HepG2 (cell line): ENCODE data around the gene TTC8. TPM values are rescaled to one million over a fixed set of nuclear protein-coding genes. Genes with fewer than 3 reads are reported as not detected.

Source experiments
- CEBPB ChIP-seq: IDR thresholded peaks from 2 replicates; pipeline ENCODE4 v1.6.1; 2011; ENCODE audit warnings: low read depth, low read length, improper control_type of control experiment, borderline replicate concordance
- CHCHD3 ChIP-seq: sonication (generic); formaldehyde crosslinking; IDR thresholded peaks from 2 replicates; pipeline ENCODE4 v1.8.0; 2022; ENCODE audit warnings: mild to moderate bottlenecking, missing genetic modification reagents, moderate library complexity
- E2F1 ChIP-seq: sonication (generic); formaldehyde crosslinking; IDR thresholded peaks from 2 replicates; pipeline ENCODE4 v1.5.0; 2020; ENCODE audit warnings: missing genetic modification reagents
- ELF4 ChIP-seq: sonication (generic); formaldehyde crosslinking; IDR thresholded peaks from 2 replicates; pipeline ENCODE4 v1.5.0; 2020; ENCODE audit warnings: missing genetic modification reagents, mild to moderate bottlenecking, moderate library complexity, borderline replicate concordance
- HNRNPLL ChIP-seq: fragments of 200-400 bp; formaldehyde crosslinking; IDR thresholded peaks from 2 replicates; pipeline ENCODE4 v1.6.1; 2017; ENCODE audit warnings: mild to moderate bottlenecking, low read depth, low read length; ENCODE audit not compliant: poor library complexity, severe bottlenecking
- KMT2A ChIP-seq: sonication (generic); formaldehyde crosslinking; IDR thresholded peaks from 2 replicates; pipeline ENCODE4 v1.4.0; 2020; ENCODE audit warnings: missing genetic modification reagents
- polyA plus RNA-seq, 8 experiments: library from polyadenylated mRNA; depleted of rRNA in 3 of 8; stranded (reverse) in 7 of 8; unstranded in 1 of 8; fragments of >200 nt; fragmentation: Illumina TruSeq in 4 of 8; extraction: Trizol in 4 of 8; gene quantifications; 2 replicates each; pipeline versions ENCODE4 v1.2.1 to v1.2.3, GENCODE V29; 2011 to 2016; ENCODE audit warnings: low read depth in 4 of 8, missing spikeins in 1 of 8, mixed read lengths in 1 of 8; ENCODE audit not compliant: insufficient read depth in 1 of 8
- total RNA-seq, 5 experiments: library from RNA; depleted of rRNA; stranded (reverse); fragments of >200 nt; fragmentation: Illumina TruSeq; extraction: Trizol; gene quantifications; 2 replicates each; pipeline ENCODE4 v1.2.3, GENCODE V29; 2016; ENCODE audit warnings: low read depth in 1 of 5
- TF ChIP-seq, protein P1 (sequence below): sonication (generic); formaldehyde crosslinking; IDR thresholded peaks from 2 replicates; pipeline ENCODE4 v1.4.0; 2020; ENCODE audit warnings: missing genetic modification reagents; ENCODE audit errors: not compliant biosample characterization
- TF ChIP-seq, protein P2 (sequence below): sonication (generic); formaldehyde crosslinking; IDR thresholded peaks from 2 replicates; pipeline ENCODE4 v1.4.0; 2020; ENCODE audit warnings: missing genetic modification reagents
- TF ChIP-seq, protein P3 (sequence below): sonication (generic); formaldehyde crosslinking; IDR thresholded peaks from 2 replicates; pipeline ENCODE4 v1.5.0; 2020; ENCODE audit warnings: mild to moderate bottlenecking, missing genetic modification reagents, borderline replicate concordance
- TF ChIP-seq, protein P4 (sequence below): sonication (generic); formaldehyde crosslinking; IDR thresholded peaks from 2 replicates; pipeline ENCODE4 v1.5.0; 2020; ENCODE audit warnings: mild to moderate bottlenecking, missing genetic modification reagents

The TTC8 gene
- total and polyA plus RNA-seq, 2 of the 13 experiments (the other 11 are each of a cell fraction or from before 2014, with no cell fraction given): 13.8 to 15.2 TPM

GRCh38 chr14:88792473-88793258 is 31.8 kb upstream of the TTC8 start, which contains the start of gene EML5 (continued):
- TF ChIP-seq KMT2A (CRISPR knock-in tag): 0 out of 2 replicates have a peak, but pooled peaks have one; percentile 22
- TF ChIP-seq, protein P1, sequence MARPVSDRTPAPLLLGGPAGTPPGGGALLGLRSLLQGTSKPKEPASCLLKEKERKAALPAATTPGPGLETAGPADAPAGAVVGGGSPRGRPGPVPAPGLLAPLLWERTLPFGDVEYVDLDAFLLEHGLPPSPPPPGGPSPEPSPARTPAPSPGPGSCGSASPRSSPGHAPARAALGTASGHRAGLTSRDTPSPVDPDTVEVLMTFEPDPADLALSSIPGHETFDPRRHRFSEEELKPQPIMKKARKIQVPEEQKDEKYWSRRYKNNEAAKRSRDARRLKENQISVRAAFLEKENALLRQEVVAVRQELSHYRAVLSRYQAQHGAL: no peak
- no peak for TF ChIP-seq ELF4
- TF ChIP-seq HNRNPLL: peak; percentile 70
- TF ChIP-seq, protein P2, sequence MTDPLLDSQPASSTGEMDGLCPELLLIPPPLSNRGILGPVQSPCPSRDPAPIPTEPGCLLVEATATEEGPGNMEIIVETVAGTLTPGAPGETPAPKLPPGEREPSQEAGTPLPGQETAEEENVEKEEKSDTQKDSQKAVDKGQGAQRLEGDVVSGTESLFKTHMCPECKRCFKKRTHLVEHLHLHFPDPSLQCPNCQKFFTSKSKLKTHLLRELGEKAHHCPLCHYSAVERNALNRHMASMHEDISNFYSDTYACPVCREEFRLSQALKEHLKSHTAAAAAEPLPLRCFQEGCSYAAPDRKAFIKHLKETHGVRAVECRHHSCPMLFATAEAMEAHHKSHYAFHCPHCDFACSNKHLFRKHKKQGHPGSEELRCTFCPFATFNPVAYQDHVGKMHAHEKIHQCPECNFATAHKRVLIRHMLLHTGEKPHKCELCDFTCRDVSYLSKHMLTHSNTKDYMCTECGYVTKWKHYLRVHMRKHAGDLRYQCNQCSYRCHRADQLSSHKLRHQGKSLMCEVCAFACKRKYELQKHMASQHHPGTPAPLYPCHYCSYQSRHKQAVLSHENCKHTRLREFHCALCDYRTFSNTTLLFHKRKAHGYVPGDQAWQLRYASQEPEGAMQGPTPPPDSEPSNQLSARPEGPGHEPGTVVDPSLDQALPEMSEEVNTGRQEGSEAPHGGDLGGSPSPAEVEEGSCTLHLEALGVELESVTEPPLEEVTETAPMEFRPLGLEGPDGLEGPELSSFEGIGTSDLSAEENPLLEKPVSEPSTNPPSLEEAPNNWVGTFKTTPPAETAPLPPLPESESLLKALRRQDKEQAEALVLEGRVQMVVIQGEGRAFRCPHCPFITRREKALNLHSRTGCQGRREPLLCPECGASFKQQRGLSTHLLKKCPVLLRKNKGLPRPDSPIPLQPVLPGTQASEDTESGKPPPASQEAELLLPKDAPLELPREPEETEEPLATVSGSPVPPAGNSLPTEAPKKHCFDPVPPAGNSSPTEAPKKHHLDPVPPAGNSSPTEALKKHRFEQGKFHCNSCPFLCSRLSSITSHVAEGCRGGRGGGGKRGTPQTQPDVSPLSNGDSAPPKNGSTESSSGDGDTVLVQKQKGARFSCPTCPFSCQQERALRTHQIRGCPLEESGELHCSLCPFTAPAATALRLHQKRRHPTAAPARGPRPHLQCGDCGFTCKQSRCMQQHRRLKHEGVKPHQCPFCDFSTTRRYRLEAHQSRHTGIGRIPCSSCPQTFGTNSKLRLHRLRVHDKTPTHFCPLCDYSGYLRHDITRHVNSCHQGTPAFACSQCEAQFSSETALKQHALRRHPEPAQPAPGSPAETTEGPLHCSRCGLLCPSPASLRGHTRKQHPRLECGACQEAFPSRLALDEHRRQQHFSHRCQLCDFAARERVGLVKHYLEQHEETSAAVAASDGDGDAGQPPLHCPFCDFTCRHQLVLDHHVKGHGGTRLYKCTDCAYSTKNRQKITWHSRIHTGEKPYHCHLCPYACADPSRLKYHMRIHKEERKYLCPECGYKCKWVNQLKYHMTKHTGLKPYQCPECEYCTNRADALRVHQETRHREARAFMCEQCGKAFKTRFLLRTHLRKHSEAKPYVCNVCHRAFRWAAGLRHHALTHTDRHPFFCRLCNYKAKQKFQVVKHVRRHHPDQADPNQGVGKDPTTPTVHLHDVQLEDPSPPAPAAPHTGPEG: peak; percentile 79; the same call in 1 of the 2 replicates
- no peak for TF ChIP-seq CEBPB
- TF ChIP-seq, protein P3, sequence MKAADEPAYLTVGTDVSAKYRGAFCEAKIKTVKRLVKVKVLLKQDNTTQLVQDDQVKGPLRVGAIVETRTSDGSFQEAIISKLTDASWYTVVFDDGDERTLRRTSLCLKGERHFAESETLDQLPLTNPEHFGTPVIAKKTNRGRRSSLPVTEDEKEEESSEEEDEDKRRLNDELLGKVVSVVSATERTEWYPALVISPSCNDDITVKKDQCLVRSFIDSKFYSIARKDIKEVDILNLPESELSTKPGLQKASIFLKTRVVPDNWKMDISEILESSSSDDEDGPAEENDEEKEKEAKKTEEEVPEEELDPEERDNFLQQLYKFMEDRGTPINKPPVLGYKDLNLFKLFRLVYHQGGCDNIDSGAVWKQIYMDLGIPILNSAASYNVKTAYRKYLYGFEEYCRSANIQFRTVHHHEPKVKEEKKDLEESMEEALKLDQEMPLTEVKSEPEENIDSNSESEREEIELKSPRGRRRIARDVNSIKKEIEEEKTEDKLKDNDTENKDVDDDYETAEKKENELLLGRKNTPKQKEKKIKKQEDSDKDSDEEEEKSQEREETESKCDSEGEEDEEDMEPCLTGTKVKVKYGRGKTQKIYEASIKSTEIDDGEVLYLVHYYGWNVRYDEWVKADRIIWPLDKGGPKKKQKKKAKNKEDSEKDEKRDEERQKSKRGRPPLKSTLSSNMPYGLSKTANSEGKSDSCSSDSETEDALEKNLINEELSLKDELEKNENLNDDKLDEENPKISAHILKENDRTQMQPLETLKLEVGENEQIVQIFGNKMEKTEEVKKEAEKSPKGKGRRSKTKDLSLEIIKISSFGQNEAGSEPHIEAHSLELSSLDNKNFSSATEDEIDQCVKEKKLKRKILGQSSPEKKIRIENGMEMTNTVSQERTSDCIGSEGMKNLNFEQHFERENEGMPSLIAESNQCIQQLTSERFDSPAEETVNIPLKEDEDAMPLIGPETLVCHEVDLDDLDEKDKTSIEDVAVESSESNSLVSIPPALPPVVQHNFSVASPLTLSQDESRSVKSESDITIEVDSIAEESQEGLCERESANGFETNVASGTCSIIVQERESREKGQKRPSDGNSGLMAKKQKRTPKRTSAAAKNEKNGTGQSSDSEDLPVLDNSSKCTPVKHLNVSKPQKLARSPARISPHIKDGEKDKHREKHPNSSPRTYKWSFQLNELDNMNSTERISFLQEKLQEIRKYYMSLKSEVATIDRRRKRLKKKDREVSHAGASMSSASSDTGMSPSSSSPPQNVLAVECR (CRISPR knock-in tag): peak; percentile 37; the same call in 1 of the 2 replicates
- TF ChIP-seq, protein P4, sequence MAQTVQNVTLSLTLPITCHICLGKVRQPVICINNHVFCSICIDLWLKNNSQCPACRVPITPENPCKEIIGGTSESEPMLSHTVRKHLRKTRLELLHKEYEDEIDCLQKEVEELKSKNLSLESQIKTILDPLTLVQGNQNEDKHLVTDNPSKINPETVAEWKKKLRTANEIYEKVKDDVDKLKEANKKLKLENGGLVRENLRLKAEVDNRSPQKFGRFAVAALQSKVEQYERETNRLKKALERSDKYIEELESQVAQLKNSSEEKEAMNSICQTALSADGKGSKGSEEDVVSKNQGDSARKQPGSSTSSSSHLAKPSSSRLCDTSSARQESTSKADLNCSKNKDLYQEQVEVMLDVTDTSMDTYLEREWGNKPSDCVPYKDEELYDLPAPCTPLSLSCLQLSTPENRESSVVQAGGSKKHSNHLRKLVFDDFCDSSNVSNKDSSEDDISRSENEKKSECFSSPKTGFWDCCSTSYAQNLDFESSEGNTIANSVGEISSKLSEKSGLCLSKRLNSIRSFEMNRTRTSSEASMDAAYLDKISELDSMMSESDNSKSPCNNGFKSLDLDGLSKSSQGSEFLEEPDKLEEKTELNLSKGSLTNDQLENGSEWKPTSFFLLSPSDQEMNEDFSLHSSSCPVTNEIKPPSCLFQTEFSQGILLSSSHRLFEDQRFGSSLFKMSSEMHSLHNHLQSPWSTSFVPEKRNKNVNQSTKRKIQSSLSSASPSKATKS: no peak
- 0 out of 2 replicates have a peak, but pooled peaks have one; percentile 35 for TF ChIP-seq E2F1 (CRISPR knock-in tag)
- no peak for TF ChIP-seq CHCHD3
